OCI-LY7 (cell line): ENCODE data around the gene ADAMTS20. TPM values are rescaled to one million over a fixed set of nuclear protein-coding genes. Genes with fewer than 3 reads are reported as not detected.

Experiments used
- BruUV-seq: library from RNA; stranded (reverse); fragments of 400-500 nt; replicated peaks from 2 replicates; lab custom pipeline; 2021; lab: Mats Ljungman, UMichigan
- CTCF ChIA-PET: fragments of 300-600 bp; sonication (Branson Sonifier 250); formaldehyde crosslinking; loops from one replicate; lab custom pipeline; 2022; ENCODE audit warnings: antibody characterized with exemption; ENCODE audit not compliant: unreplicated experiment; lab: Charles Lee
- POLR2A ChIA-PET: fragments of 300-600 bp; sonication (Branson Sonifier 250); formaldehyde crosslinking; loops from one replicate; lab custom pipeline; 2022; ENCODE audit warnings: antibody characterized with exemption; lab: Charles Lee
- DNase-seq: peaks from one replicate; pipeline ENCODE4 v3.0.0-alpha.2; 2015; ENCODE audit warnings: low spot score
- H2AFZ ChIP-seq: fragments of 200-600 bp; sonication (generic), shearing (Covaris generic); 2 replicates; pipeline ENCODE4 v1.6.1; 2014; ENCODE audit warnings: mild to moderate bottlenecking, antibody characterized with exemption, low read length, moderate library complexity
- H3K27ac ChIP-seq: fragments of 200-600 bp; sonication (generic); 2 replicates; pipeline ENCODE4 v1.5.1; 2014; ENCODE audit warnings: mixed run types, low read depth, mild to moderate bottlenecking, moderate library complexity, low read length, inconsistent platforms; ENCODE audit not compliant: poor library complexity, severe bottlenecking
- H3K36me3 ChIP-seq: fragments of 200-600 bp; sonication (generic); 2 replicates; pipeline ENCODE4 v1.6.1; 2014; ENCODE audit warnings: mild to moderate bottlenecking, antibody characterized with exemption, low read length, moderate library complexity, mixed read lengths; ENCODE audit not compliant: insufficient read depth
- H3K4me1 ChIP-seq: fragments of 200-600 bp; sonication (generic); 2 replicates; pipeline ENCODE4 v1.5.1; 2014; ENCODE audit warnings: mild to moderate bottlenecking, low read length; ENCODE audit not compliant: insufficient read depth, poor library complexity, severe bottlenecking
- H3K4me2 ChIP-seq: fragments of 200-600 bp; sonication (generic); 2 replicates; pipeline ENCODE4 v1.6.1; 2014; ENCODE audit warnings: mild to moderate bottlenecking, low read length
- H3K4me3 ChIP-seq: fragments of 200-600 bp; sonication (generic); 2 replicates; pipeline ENCODE4 v1.5.1; 2014; ENCODE audit warnings: mild to moderate bottlenecking, low read depth, low read length; ENCODE audit not compliant: poor library complexity, severe bottlenecking
- H3K79me2 ChIP-seq: fragments of 200-600 bp; sonication (generic); 2 replicates; pipeline ENCODE4 v1.6.1; 2016; ENCODE audit warnings: low read depth, mild to moderate bottlenecking, low read length, moderate library complexity, mixed read lengths; ENCODE audit not compliant: insufficient read depth
- H3K9me2 ChIP-seq: fragments of 200-600 bp; sonication (generic); 2 replicates; pipeline ENCODE4 v1.6.1; 2016; ENCODE audit warnings: mild to moderate bottlenecking, low read length, mixed read lengths; ENCODE audit not compliant: insufficient read depth
- H3K9me3 ChIP-seq: fragments of 200-600 bp; sonication (generic); 2 replicates; pipeline ENCODE4 v1.6.1; 2014; ENCODE audit warnings: mild to moderate bottlenecking, mixed run types, low read length, mixed read lengths
- H4K20me1 ChIP-seq: fragments of 200-600 bp; sonication (generic); 2 replicates; pipeline ENCODE4 v1.6.1; 2014; ENCODE audit warnings: mild to moderate bottlenecking, antibody characterized with exemption, low read length, moderate library complexity, mixed read lengths; ENCODE audit not compliant: insufficient read depth
- CTCF ChIP-seq: fragments of 200-600 bp; sonication (generic); conservative IDR thresholded peaks from 2 replicates; pipeline ENCODE4 v1.5.1; 2014; ENCODE audit warnings: mild to moderate bottlenecking, antibody characterized with exemption, low read length, moderate library complexity, mixed read lengths
- EZH2phosphoT487 ChIP-seq: fragments of 200-600 bp; sonication (generic); IDR thresholded peaks from 2 replicates; pipeline ENCODE4 v1.6.1; 2018; ENCODE audit warnings: low read depth, borderline replicate concordance, mild to moderate bottlenecking, mixed run types, antibody characterized with exemption, low read length, moderate library complexity, mixed read lengths
- intact Hi-C: fragments of 100-400 bp; cut with micrococcal nuclease; formaldehyde crosslinking; loops from one replicate; pipeline ENCODE4 v1.10.0; 2022; ENCODE audit not compliant: unreplicated experiment
- total RNA-seq, 2 experiments: library from RNA; depleted of rRNA in 1 of 2; stranded (reverse); fragments of >200 nt in 1 of 2; shearing (Covaris generic) in 1 of 2; gene quantifications; 2 replicates each; pipeline ENCODE4 v1.2.3, GENCODE V29; 2014 to 2022

ADAMTS20 gene
- total RNA-seq, 2 experiments from 2014 or later, result not detected

GRCh38 chr12:43325786-43326185 lies 226.2 kb downstream of the ADAMTS20 start:
- Histone ChIP-seq H4K20me1 (no peaks in the 10 kb centered on the region), H3K4me3 (no peak overlapping the region), H3K36me3 (no peaks in the 10 kb centered on the region), H2AFZ (no peak overlapping the region), H3K27ac (no peak overlapping the region), H3K9me2 (no peaks in the 10 kb centered on the region), H3K79me2 (no peaks in the 10 kb centered on the region), H3K4me1 (no peaks in the 10 kb centered on the region), H3K9me3 (no peaks in the 10 kb centered on the region), H3K4me2 (no peak overlapping the region)
- POLR2A ChIA-PET, result no interaction called here
- no peak for TF ChIP-seq EZH2phosphoT487
- no peak for TF ChIP-seq CTCF
- DNase-seq, result no peak
- intact Hi-C loops, result no loop called here
- no TSS peak for BruUV-seq
- CTCF ChIA-PET, result no interaction called here

GRCh38 chr12:43320281-43320680 lies 231.7 kb downstream of the ADAMTS20 start:
- no TSS peak for BruUV-seq
- H3K79me2 ChIP-seq, result no peaks in the 10 kb centered on the region
- DNase-seq, result no peak
- H3K4me3 ChIP-seq, result no peak overlapping the region
- ChIA-PET CTCF (no interaction called here), POLR2A (no interaction called here)
- H3K4me2 ChIP-seq, result no peak overlapping the region
- no peaks in the 10 kb centered on the region for H3K9me2 ChIP-seq
- no peak for TF ChIP-seq EZH2phosphoT487
- no peak for TF ChIP-seq CTCF
- H3K9me3 ChIP-seq, result no peaks in the 10 kb centered on the region
- H3K27ac ChIP-seq, result no peak overlapping the region
- H4K20me1 ChIP-seq, result no peaks in the 10 kb centered on the region
- intact Hi-C loops, result no loop called here
- H3K4me1 ChIP-seq, result no peaks in the 10 kb centered on the region
- no peak overlapping the region for H2AFZ ChIP-seq
- no peaks in the 10 kb centered on the region for H3K36me3 ChIP-seq

- intact Hi-C loops, result no loop called here
- H3K4me3 ChIP-seq, result no peak overlapping the region
- ChIA-PET POLR2A (no interaction called here), CTCF (no interaction called here)
- H2AFZ ChIP-seq, result no peak overlapping the region
- BruUV-seq, result no TSS peak
- no peaks in the 10 kb centered on the region for H3K9me2 ChIP-seq
- H3K27ac ChIP-seq, result no peak overlapping the region
- no peak for TF ChIP-seq EZH2phosphoT487
- no peak for TF ChIP-seq CTCF
- H4K20me1 ChIP-seq, result no peaks in the 10 kb centered on the region
- H3K9me3 ChIP-seq, result no peaks in the 10 kb centered on the region
- no peak for DNase-seq
- H3K79me2 ChIP-seq, result no peaks in the 10 kb centered on the region
- no peak overlapping the region for H3K4me2 ChIP-seq
- H3K4me1 ChIP-seq, result no peaks in the 10 kb centered on the region
- H3K36me3 ChIP-seq, result no peaks in the 10 kb centered on the region
Measured at GRCh38 chr12:43318021-43318420, 234.0 kb downstream of the ADAMTS20 start.
